ENCODE measurements around the gene DIAPH3.

Gene DIAPH3

GRCh38 chr13:60175571-60175970 lies 11.8 kb upstream of the DIAPH3 start:
- Histone ChIP-seq H3K27ac (ENCODE audit: low read depth, low read length) (no peak overlapping the region), H3K9ac (ENCODE audit: low read length) (no peak overlapping the region), H3K9me3 (ENCODE audit: control insufficient read depth, insufficient read depth, low read depth, low read length) (no peaks in the 10 kb centered on the region), H3K27me3 (ENCODE audit: control insufficient read depth, insufficient read depth, low read length) (no peaks in the 10 kb centered on the region), H3K36me3 (ENCODE audit: control insufficient read depth, insufficient read depth, low read length) (no peaks in the 10 kb centered on the region), H3K4me3 (ENCODE audit: low read depth, low read length) (no peak overlapping the region), H3K4me1 (ENCODE audit: control insufficient read depth, insufficient read depth, low read length) (no peaks in the 10 kb centered on the region)

DNA sequence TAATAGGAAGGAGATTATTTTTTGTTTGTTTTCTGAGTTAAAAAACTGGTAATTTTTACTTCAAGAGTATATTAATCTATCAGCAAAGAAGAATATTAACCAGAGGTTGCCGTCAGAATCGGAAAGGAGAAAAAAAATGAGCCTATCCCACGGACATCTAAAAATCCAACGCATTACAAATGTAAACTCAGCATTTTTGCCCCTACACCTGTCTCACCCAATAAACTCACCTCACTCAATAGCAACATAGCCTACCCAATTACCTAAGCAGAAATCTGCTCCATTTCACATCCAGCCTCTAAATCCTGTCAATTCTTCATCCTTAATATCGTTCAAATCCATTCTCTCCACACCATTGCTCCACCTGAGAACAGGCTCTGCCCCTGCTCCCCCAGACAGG lies 10.4 kb upstream of the DIAPH3 start:
- Histone ChIP-seq H3K27me3 (ENCODE audit: control insufficient read depth, insufficient read depth, low read length) (no peaks in the 10 kb centered on the region), H3K4me3 (ENCODE audit: low read depth, low read length) (no peak overlapping the region), H3K9ac (ENCODE audit: low read length) (no peak overlapping the region), H3K4me1 (ENCODE audit: control insufficient read depth, insufficient read depth, low read length) (no peaks in the 10 kb centered on the region), H3K9me3 (ENCODE audit: control insufficient read depth, insufficient read depth, low read depth, low read length) (no peaks in the 10 kb centered on the region), H3K27ac (ENCODE audit: low read depth, low read length) (no peak overlapping the region), H3K36me3 (ENCODE audit: control insufficient read depth, insufficient read depth, low read length) (no peaks in the 10 kb centered on the region)

- no peaks in the 10 kb centered on the region for H3K36me3 ChIP-seq (ENCODE audit: control insufficient read depth, insufficient read depth, low read length)
- H3K9me3 ChIP-seq (ENCODE audit: control insufficient read depth, insufficient read depth, low read depth, low read length), result no peaks in the 10 kb centered on the region
- no peak overlapping the region for H3K9ac ChIP-seq (ENCODE audit: low read length)
- no peak overlapping the region for H3K4me3 ChIP-seq (ENCODE audit: low read depth, low read length)
- H3K4me1 ChIP-seq (ENCODE audit: control insufficient read depth, insufficient read depth, low read length), result no peaks in the 10 kb centered on the region
- no peak overlapping the region for H3K27ac ChIP-seq (ENCODE audit: low read depth, low read length)
- H3K27me3 ChIP-seq (ENCODE audit: control insufficient read depth, insufficient read depth, low read length), result no peaks in the 10 kb centered on the region
These were observed 8.4 kb upstream of the DIAPH3 start for GRCh38 chr13:60172111-60172510.

GRCh38 chr13:60170414-60170813 lies 6.7 kb upstream of the DIAPH3 start:
- Histone ChIP-seq H3K27me3 (ENCODE audit: control insufficient read depth, insufficient read depth, low read length) (no peaks in the 10 kb centered on the region), H3K4me3 (ENCODE audit: low read depth, low read length) (no peak overlapping the region), H3K36me3 (ENCODE audit: control insufficient read depth, insufficient read depth, low read length) (no peaks in the 10 kb centered on the region), H3K9me3 (ENCODE audit: control insufficient read depth, insufficient read depth, low read depth, low read length) (no peaks in the 10 kb centered on the region), H3K9ac (ENCODE audit: low read length) (no peak overlapping the region), H3K27ac (ENCODE audit: low read depth, low read length) (no peak overlapping the region), H3K4me1 (ENCODE audit: control insufficient read depth, insufficient read depth, low read length) (peaks cover 10% of the 10 kb centered on the region)

- peaks cover 19% of the 10 kb centered on the region for H3K4me1 ChIP-seq (ENCODE audit: control insufficient read depth, insufficient read depth, low read length)
- no peaks in the 10 kb centered on the region for H3K36me3 ChIP-seq (ENCODE audit: control insufficient read depth, insufficient read depth, low read length)
- no peaks in the 10 kb centered on the region for H3K27me3 ChIP-seq (ENCODE audit: control insufficient read depth, insufficient read depth, low read length)
- H3K4me3 ChIP-seq (ENCODE audit: low read depth, low read length), result no peak overlapping the region
- H3K9ac ChIP-seq (ENCODE audit: low read length), result no peak overlapping the region
- no peaks in the 10 kb centered on the region for H3K9me3 ChIP-seq (ENCODE audit: control insufficient read depth, insufficient read depth, low read depth, low read length)
- H3K27ac ChIP-seq (ENCODE audit: low read depth, low read length), result no peak overlapping the region
These were observed 5.7 kb upstream of the DIAPH3 start for GRCh38 chr13:60169239-60170031.

DNA sequence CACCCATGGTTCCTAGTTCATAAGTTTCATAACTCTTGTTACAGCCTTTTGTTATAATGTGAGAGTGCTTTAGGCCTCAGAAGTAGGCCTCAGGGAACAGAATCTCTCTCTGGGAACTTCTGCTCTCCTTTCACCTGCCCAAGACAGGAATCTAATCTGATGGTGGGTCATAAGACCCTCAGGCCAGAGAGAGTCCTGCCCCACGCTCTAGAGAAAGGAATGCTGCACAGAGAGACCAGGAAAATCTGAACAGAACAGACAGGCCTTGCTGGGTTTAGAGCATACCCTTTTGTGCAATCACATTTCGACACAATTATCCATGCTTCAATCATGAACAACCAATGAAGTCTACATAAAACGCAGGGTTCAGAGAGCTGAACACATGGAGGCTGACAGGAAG lies 3.4 kb upstream of the DIAPH3 start:
- no peak overlapping the region for H3K4me3 ChIP-seq (ENCODE audit: low read depth, low read length)
- H3K9ac ChIP-seq (ENCODE audit: low read length), result no peak overlapping the region
- no peak overlapping the region for H3K27ac ChIP-seq (ENCODE audit: low read depth, low read length)
- H3K36me3 ChIP-seq (ENCODE audit: control insufficient read depth, insufficient read depth, low read length), result no peaks in the 10 kb centered on the region
- H3K4me1 ChIP-seq (ENCODE audit: control insufficient read depth, insufficient read depth, low read length), result peaks cover 25% of the 10 kb centered on the region
- no peaks in the 10 kb centered on the region for H3K27me3 ChIP-seq (ENCODE audit: control insufficient read depth, insufficient read depth, low read length)
- H3K9me3 ChIP-seq (ENCODE audit: control insufficient read depth, insufficient read depth, low read depth, low read length), result no peaks in the 10 kb centered on the region

- Histone ChIP-seq H3K4me3 (ENCODE audit: low read depth, low read length) (peak overlapping the region; percentile 82), H3K4me1 (ENCODE audit: control insufficient read depth, insufficient read depth, low read length) (peaks cover 30% of the 10 kb centered on the region), H3K36me3 (ENCODE audit: control insufficient read depth, insufficient read depth, low read length) (peaks cover 7% of the 10 kb centered on the region; the same call in 1 of the 2 replicates), H3K9me3 (ENCODE audit: control insufficient read depth, insufficient read depth, low read depth, low read length) (no peaks in the 10 kb centered on the region), H3K27ac (ENCODE audit: low read depth, low read length) (peak overlapping the region; percentile 87), H3K27me3 (ENCODE audit: control insufficient read depth, insufficient read depth, low read length) (no peaks in the 10 kb centered on the region), H3K9ac (ENCODE audit: low read length) (peak overlapping the region; percentile 97)
These were observed 1.8 kb upstream of the DIAPH3 start for GRCh38 chr13:60165391-60166099.

- H3K9me3 ChIP-seq (ENCODE audit: control insufficient read depth, insufficient read depth, low read depth, low read length), result no peaks in the 10 kb centered on the region
- H3K4me1 ChIP-seq (ENCODE audit: control insufficient read depth, insufficient read depth, low read length), result peaks cover 30% of the 10 kb centered on the region
- no peaks in the 10 kb centered on the region for H3K27me3 ChIP-seq (ENCODE audit: control insufficient read depth, insufficient read depth, low read length)
- peak overlapping the region; percentile 97 for H3K9ac ChIP-seq (ENCODE audit: low read length)
- H3K4me3 ChIP-seq (ENCODE audit: low read depth, low read length), result peak overlapping the region; percentile 82
- peaks cover 11% of the 10 kb centered on the region; the same call in 1 of the 2 replicates for H3K36me3 ChIP-seq (ENCODE audit: control insufficient read depth, insufficient read depth, low read length)
- H3K27ac ChIP-seq (ENCODE audit: low read depth, low read length), result peak overlapping the region; percentile 87
These were observed 634 bp upstream of the DIAPH3 start for GRCh38 chr13:60164234-60164889.

DNA sequence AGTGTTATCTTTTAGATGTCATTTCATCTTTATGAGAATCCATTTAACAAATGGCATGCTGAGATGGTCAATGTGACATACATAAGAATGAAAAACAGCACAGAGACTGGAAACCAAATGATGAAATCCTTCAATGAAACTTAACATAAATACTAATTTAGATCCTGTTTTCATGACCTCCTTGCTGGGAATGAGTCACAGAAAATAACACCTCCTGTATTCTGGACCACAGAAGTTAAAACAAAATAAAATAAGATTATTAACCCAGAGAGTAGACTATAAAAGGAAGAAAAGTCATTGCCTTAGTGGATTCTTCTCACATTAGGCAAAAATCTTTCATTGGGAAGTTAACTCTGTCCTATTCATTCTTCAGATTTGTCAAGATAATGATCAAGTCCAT lies 1.6 kb downstream of the DIAPH3 start:
- H3K27ac ChIP-seq (ENCODE audit: low read depth, low read length), result 0 out of 2 replicates have a peak overlapping the region, but pooled peaks have one; percentile 91
- peaks cover 12% of the 10 kb centered on the region; the same call in 1 of the 2 replicates for H3K36me3 ChIP-seq (ENCODE audit: control insufficient read depth, insufficient read depth, low read length)
- no peaks in the 10 kb centered on the region for H3K9me3 ChIP-seq (ENCODE audit: control insufficient read depth, insufficient read depth, low read depth, low read length)
- H3K4me3 ChIP-seq (ENCODE audit: low read depth, low read length), result peak overlapping the region; percentile 82
- peak overlapping the region; percentile 36 for H3K9ac ChIP-seq (ENCODE audit: low read length)
- peaks cover 37% of the 10 kb centered on the region for H3K4me1 ChIP-seq (ENCODE audit: control insufficient read depth, insufficient read depth, low read length)
- H3K27me3 ChIP-seq (ENCODE audit: control insufficient read depth, insufficient read depth, low read length), result no peaks in the 10 kb centered on the region

DNA sequence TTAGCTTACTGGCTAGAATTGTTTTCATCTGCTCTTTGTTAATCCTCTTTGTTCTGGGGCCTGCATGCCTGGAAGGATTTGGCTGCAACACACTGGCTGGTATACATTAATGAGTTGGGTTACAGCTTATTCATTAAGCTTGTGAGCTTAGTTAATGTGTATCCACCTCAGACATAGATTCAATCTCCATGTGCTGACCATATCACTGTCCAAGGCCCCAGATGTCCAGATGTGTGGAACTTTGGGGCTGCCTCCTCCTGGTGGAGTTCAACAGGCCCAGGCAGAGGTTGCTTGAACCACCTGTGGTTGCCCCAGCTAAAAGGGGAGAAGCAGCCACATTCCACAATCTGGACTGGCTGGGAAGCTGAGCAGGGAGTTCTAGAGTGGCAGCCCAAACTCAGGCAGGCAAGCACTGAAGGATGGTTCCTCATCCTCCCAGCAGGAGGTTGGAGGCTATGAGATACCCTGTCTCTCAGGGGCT lies 5.4 kb downstream of the DIAPH3 start:
- no peak overlapping the region for H3K9ac ChIP-seq (ENCODE audit: low read length)
- H3K4me1 ChIP-seq (ENCODE audit: control insufficient read depth, insufficient read depth, low read length), result peaks cover 19% of the 10 kb centered on the region; the same call in 1 of the 2 replicates
- H3K9me3 ChIP-seq (ENCODE audit: control insufficient read depth, insufficient read depth, low read depth, low read length), result no peaks in the 10 kb centered on the region
- peak overlapping the region; percentile 7; the same call in 1 of the 2 replicates for H3K27ac ChIP-seq (ENCODE audit: low read depth, low read length)
- no peaks in the 10 kb centered on the region for H3K27me3 ChIP-seq (ENCODE audit: control insufficient read depth, insufficient read depth, low read length)
- no peak overlapping the region for H3K4me3 ChIP-seq (ENCODE audit: low read depth, low read length)
- peaks cover 14% of the 10 kb centered on the region; the same call in 1 of the 2 replicates for H3K36me3 ChIP-seq (ENCODE audit: control insufficient read depth, insufficient read depth, low read length)

Data from HUES6 (cell line).